PFSK-1 (cell line): ENCODE measurements around the gene P4HB.

Source experiments
- FOXP2 ChIP-seq: optimal IDR thresholded peaks from 2 replicates; pipeline ENCODE3; 2011; ENCODE audit warnings: borderline replicate concordance, control low read depth, inconsistent platforms; ENCODE audit not compliant: insufficient read depth; ENCODE audit errors: extremely low read length, extremely low read depth
- POLR2AphosphoS5 ChIP-seq: IDR thresholded peaks from 2 replicates; pipeline ENCODE4 v1.6.1; 2012; ENCODE audit warnings: low read depth, mild to moderate bottlenecking, control low read depth, low read length, moderate library complexity
- SIN3A ChIP-seq: IDR thresholded peaks from 2 replicates; pipeline ENCODE4 v1.6.1; 2012; ENCODE audit warnings: mild to moderate bottlenecking, low read length, moderate library complexity, borderline replicate concordance; ENCODE audit not compliant: insufficient read depth
- TAF1 ChIP-seq: IDR thresholded peaks from 2 replicates; pipeline ENCODE4 v1.6.1; 2012; ENCODE audit warnings: low read length, control low read depth, borderline replicate concordance; ENCODE audit not compliant: insufficient read depth
- TF ChIP-seq, protein P1 (sequence below), 2 experiments: IDR thresholded peaks; 2 replicates each; pipeline versions ENCODE4 v1.6.1 to v1.8.0; 2011 to 2012; ENCODE audit warnings: low read depth in 2 of 2, low read length in 2 of 2, control low read depth in 1 of 2, inconsistent platforms in 1 of 2, mild to moderate bottlenecking in 1 of 2, moderate library complexity in 1 of 2; ENCODE audit not compliant: insufficient read depth in 1 of 2

P4HB gene

DNA sequence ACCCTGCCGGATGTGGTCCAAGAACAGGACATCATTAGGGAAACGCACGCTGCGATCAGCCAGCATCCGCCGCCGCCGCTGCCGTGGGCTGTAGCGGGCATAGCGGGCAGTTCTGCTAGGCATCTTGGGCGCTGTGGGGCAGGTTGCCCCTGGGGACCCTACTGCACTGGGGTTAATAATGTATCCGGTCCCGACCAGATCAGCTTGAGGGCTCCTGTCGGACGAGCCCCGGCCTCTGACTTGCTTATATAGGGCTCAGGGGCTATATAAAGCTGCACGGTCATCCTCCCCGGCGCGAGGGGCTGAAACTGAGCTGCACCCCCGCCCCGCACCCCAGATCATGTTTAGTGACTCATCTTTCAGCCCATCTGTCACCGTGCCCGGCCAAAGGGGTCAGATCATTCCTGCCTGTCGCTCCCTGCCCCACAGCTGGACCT, 25.5 kb downstream of the P4HB start, which contains the start of gene PPP1R27:
Gene PPP1R27 (minus strand): TSS at position 220 of the 437 bp plus-strand sequence. CDS start 97 bp downstream, at position 123.
- TF ChIP-seq POLR2AphosphoS5 (no peak), FOXP2 (no peak), SIN3A (no peak), TAF1 (no peak)
- TF ChIP-seq, protein P1, sequence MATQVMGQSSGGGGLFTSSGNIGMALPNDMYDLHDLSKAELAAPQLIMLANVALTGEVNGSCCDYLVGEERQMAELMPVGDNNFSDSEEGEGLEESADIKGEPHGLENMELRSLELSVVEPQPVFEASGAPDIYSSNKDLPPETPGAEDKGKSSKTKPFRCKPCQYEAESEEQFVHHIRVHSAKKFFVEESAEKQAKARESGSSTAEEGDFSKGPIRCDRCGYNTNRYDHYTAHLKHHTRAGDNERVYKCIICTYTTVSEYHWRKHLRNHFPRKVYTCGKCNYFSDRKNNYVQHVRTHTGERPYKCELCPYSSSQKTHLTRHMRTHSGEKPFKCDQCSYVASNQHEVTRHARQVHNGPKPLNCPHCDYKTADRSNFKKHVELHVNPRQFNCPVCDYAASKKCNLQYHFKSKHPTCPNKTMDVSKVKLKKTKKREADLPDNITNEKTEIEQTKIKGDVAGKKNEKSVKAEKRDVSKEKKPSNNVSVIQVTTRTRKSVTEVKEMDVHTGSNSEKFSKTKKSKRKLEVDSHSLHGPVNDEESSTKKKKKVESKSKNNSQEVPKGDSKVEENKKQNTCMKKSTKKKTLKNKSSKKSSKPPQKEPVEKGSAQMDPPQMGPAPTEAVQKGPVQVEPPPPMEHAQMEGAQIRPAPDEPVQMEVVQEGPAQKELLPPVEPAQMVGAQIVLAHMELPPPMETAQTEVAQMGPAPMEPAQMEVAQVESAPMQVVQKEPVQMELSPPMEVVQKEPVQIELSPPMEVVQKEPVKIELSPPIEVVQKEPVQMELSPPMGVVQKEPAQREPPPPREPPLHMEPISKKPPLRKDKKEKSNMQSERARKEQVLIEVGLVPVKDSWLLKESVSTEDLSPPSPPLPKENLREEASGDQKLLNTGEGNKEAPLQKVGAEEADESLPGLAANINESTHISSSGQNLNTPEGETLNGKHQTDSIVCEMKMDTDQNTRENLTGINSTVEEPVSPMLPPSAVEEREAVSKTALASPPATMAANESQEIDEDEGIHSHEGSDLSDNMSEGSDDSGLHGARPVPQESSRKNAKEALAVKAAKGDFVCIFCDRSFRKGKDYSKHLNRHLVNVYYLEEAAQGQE (IDR thresholded peaks at IDR 0.05; ENCODE audit: insufficient read depth in 1 of 2, low read depth in 2 of 2, low read length in 2 of 2), result no peak

DNA sequence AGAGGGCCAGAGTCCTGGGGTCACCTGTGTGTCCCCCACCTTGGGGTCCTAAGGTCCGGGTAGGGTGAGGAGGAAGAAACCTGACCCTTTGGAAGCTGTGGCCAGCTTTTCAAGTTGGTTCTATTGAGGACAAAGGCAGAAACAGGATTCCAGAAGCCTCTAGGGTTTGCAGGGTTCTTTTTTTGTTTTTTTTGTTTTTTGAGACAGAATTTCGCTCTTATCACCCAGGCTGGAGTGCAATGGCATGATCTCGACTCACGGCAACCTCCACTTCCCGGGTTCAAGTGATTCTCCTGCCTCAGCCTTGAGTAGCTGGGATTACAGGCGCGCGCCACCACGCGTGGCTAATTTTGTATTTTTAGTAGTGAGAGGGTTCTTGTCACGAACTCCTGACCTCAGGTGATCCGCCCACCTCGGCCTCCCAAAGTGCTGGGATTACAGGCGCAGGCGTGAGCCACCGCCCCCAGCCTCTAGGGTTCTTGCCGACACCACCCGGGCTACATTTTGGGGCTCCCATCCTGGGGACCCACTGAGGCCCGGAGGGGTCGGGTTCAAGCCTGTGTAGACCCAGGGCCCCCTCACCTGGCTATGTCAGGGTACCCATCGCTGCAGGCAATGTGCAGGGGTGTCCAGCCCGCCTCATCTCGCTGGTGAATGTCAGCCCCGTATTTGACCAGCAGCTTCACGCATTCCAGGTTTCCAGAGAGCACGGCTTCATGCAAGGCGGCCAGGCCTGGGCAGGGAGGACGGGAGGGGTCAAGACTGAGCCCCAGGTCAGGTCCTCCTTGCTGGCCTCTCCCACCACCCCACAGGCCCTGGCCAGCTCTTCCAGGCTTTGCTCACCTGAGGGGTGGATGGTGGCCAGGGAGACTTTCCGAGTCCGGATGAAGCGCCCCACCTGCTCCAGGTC, 26.2 kb downstream of the P4HB start:
- TF ChIP-seq SIN3A (no peak), POLR2AphosphoS5 (no peak), TAF1 (no peak)

GRCh38 chr17:81833160-81833920, 27.0 kb downstream of the P4HB start, which contains the start of gene MCRIP1:
Gene MCRIP1 (minus strand): TSS chr17:81833291. CDS start chr17:81824506, 8,785 bp downstream.
- peak; percentile 66; the same call in 1 of the 2 replicates for TF ChIP-seq SIN3A
- peak; percentile 62; the same call in 1 of the 2 replicates for TF ChIP-seq POLR2AphosphoS5
- TF ChIP-seq, protein P1 (IDR thresholded peaks at IDR 0.05; ENCODE audit: insufficient read depth in 1 of 2, low read depth in 2 of 2, low read length in 2 of 2), result no peak
- peak; percentile 71; the same call in 1 of the 2 replicates for TF ChIP-seq TAF1
- TF ChIP-seq FOXP2, result peak; percentile 93

- TF ChIP-seq SIN3A (no peak), FOXP2 (no peak), TAF1 (no peak), POLR2AphosphoS5 (no peak)
- TF ChIP-seq, protein P1 (IDR thresholded peaks at IDR 0.05; ENCODE audit: insufficient read depth in 1 of 2, low read depth in 2 of 2, low read length in 2 of 2), result no peak
Observed at GRCh38 chr17:81832608-81833159, 27.7 kb downstream of the P4HB start.

DNA sequence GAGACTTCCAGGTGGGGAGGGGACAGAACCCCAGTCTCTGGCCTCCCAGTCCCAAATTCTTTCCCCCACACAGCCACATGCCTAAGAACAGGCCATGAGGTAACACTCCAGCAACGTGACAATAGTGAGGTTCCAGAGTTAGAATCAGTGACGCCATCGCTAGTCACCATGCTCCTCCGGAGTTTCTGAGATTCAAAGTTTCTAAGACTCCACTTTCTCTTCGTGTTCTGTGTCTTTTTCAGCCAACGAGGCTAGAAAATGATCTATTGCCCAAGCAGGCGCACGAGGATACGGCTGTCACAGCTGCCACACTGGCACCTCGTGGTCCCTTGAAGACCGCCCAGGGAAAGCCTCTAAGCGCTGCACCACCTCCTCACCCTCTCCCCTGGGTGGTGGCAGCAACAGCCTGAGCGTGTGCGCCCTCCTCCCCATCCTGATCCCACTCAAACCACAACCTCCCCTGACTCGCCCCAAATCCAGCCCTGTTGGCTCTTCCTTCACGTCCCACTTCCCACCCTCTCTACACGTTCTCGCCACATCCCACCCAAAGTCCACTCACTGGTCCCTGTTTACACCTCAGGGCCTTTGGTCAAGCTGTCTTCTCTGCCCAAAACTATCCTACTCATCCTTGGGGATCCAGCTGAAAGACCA, 28.3 kb downstream of the P4HB start:
- no peak for TF ChIP-seq FOXP2
- TF ChIP-seq SIN3A, result no peak
- TF ChIP-seq, protein P1 (IDR thresholded peaks at IDR 0.05; ENCODE audit: insufficient read depth in 1 of 2, low read depth in 2 of 2, low read length in 2 of 2), result no peak
- TF ChIP-seq TAF1, result no peak
- TF ChIP-seq POLR2AphosphoS5, result no peak
